Daoy (cell line): ENCODE data around the gene CDIPT. TPM values are rescaled to one million over a fixed set of nuclear protein-coding genes. Genes with fewer than 3 reads are reported as not detected.
"Not testable (repeated sequence)": the region's sequence is repeated elsewhere in the genome, so short reads cannot be mapped to it uniquely, and the experiment has no call there.

Experiments used
- DNase-seq: peaks from one replicate; pipeline ENCODE4 v3.0.0-alpha.2; 2015; ENCODE audit warnings: low read depth
- total RNA-seq: library from RNA; depleted of rRNA; stranded (reverse); fragments of >200 nt; shearing (Covaris generic); gene quantifications from 2 replicates; pipeline ENCODE4 v1.2.3, GENCODE V29; 2014

CDIPT gene
- total RNA-seq, 1 experiment from 2014 or later, result 33.5 TPM

GRCh38 chr16:29858149-29858849 lies 4.7 kb downstream of the CDIPT start:
- DNase-seq, result no peak

- peak; percentile 17 for DNase-seq
Observed at GRCh38 chr16:29857133-29857760, 5.8 kb downstream of the CDIPT start.

- no peak for DNase-seq
Observed at GRCh38 chr16:29854520-29855100, 8.4 kb downstream of the CDIPT start.

GRCh38 chr16:29852654-29853053 lies 10.4 kb downstream of the CDIPT start:
- no peak for DNase-seq

DNA sequence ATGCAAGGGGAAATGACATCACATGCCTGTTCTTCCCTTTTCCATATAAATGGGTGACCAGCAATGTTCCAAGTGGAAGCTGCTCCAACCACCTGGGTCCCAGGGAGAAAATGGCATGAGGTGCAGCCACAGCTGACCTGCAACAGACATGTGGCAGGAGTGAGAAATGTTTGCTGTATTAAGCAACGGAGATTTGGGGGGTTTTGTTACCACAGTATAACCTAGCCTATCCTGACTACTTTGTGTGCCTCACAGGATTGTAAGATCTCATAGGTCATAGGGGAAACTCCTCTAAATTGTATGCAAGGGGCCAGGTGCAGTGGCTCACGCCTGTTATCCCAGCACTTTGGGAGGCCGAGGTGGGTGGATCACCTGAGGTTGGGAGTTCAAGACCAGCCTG lies 12.0 kb downstream of the CDIPT start:
- DNase-seq, result no peak

DNA sequence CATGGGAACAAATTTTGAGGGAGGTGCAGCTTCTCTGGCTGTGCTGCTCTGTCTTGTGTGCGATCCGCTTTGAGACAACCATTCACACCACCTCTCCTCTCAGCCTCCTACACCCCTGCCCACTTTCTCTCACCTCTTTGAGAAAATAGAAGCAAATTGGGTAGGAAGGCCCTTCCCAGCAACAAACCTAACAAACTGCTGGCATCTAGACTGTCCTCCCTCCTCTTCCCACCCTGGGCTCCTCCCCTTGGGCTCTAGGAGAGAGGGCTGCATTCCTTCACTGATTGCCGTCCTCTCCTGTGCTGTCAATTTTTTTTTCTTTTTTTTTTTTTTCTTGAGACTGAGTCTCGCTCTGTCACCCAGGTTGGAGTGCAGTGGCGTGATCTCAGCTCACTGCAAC lies 13.5 kb downstream of the CDIPT start:
- DNase-seq, result no peak

- DNase-seq, result peak; percentile 71
Observed at GRCh38 chr16:29848420-29849297, 14.4 kb downstream of the CDIPT start.

- DNase-seq, result no peak
Observed at GRCh38 chr16:29845656-29846055, 17.4 kb downstream of the CDIPT start.

DNA sequence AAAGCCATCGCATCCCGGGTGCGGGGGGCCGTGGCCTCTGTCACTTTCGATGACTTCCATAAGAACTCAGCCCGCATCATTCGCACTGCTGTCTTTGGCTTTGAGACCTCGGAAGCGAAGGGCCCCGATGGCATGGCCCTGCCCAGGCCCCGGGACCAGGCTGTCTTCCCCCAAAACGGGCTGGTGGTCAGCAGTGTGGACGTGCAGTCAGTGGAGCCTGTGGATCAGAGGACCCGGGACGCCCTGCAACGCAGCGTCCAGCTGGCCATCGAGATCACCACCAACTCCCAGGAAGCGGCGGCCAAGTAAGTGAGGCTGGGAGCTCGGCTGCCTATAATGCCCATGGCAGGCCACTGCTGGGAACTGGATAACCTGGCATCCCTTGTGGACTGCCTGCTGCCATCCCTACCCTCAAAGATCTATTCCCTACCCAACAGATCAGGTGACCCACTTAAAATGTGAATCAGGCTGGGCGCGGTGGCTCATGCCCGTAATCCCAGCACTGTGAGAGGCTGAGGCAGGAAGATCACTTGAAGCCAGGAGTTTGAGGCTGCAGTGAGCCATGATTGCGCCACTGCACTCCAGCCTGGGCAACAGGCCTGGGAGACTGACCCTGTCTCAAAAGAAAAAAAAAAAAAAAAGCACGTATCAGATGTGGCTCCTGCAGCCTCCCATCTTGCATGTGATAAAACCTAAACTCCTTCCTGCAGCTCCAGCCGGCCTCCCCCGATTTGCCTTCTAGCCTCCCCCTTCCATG lies 18.3 kb downstream of the CDIPT start:
- no peak for DNase-seq

DNA sequence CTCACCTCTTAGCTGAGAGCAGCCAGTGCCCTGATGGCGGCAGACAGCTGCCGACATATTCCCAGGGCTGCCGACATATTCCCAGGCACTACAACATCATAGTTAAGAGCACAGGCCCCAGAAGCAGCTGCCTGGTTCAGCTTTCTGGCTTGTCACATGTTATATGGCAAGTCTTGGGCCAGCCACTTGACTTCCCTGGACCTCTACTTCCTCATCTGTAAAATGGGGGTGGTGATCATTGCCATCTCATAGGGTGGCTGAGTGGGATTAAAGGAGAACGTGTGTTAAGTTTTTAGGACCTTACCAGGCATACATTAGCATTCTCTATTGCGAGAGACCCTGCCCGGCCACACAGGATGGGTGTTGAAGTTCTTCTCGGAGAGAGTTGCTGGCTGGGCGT lies 19.1 kb downstream of the CDIPT start:
- DNase-seq, result no peak

GRCh38 chr16:29842732-29843346 lies 20.2 kb downstream of the CDIPT start:
- DNase-seq, result no peak

DNA sequence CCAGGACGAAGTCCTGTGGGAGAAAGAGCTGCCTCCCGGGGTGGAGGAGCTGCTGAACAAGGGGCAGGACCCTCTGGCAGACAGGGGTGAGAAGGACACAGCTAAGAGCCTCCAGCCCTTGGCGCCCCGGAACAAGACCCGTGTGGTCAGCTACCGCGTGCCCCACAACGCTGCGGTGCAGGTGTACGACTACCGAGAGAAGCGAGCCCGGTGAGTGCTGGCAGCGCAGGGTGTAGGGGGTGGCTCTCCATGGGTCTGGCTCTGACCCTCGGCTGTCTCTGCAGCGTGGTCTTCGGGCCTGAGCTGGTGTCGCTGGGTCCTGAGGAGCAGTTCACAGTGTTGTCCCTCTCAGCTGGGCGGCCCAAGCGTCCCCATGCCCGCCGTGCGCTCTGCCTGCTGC lies 21.4 kb downstream of the CDIPT start:
- DNase-seq, result no peak

DNA sequence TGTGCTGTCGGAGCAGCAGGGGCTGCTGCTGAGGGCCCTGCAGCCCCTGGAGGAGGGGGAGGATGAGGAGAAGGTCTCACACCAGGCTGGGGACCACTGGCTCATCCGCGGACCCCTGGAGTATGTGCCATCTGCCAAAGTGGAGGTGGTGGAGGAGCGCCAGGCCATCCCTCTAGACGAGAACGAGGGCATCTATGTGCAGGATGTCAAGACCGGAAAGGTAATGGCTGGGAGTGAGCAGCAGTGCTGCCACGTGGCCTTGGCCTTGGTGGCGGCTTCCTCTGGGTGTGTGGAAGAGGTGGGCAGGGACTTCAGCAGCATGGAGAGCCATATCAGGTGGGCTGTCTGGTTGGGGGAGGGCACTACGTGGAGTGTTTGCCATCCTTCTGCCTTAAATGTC lies 22.8 kb downstream of the CDIPT start:
- no peak for DNase-seq

GRCh38 chr16:29839822-29840221 lies 23.2 kb downstream of the CDIPT start:
- no peak for DNase-seq

GRCh38 chr16:29837841-29838240 lies 25.2 kb downstream of the CDIPT start:
- DNase-seq, result no peak

DNA sequence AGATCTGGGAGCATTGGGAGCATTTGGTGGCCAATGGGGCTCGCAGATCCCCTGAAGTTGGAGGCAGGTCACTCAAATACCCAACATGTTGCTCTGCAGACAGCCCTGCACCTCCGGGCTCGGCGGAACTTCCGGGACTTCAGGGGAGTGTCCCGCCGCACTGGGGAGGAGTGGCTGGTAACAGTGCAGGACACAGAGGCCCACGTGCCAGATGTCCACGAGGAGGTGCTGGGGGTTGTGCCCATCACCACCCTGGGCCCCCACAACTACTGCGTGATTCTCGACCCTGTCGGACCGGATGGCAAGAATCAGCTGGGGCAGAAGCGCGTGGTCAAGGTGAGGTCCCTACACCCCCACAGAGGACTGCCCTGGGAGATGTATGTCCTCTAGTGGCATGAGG lies 26.4 kb downstream of the CDIPT start:
- no peak for DNase-seq

DNA sequence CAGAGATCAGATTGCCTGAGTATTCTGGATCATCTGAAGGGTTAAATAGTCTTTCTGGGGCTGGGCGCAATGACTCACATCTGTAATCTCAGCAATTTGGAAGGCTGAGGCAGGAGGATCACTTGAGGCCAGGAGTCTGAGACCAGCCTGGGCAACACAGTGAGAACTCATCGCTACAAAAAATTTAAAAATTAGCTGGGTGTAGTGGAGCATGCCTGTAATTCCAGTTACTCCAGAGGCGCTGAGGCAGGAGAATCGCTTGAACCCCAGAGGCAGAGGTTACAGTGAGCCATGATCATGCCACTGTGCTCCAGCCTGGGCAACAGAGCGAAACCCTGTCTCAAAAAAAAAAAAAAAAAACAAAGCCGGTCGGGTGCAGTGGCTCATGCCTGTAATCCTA lies 27.1 kb downstream of the CDIPT start:
- DNase-seq, result no peak

- DNase-seq, result no peak
Observed at GRCh38 chr16:29834079-29834478, 28.9 kb downstream of the CDIPT start.

- not testable (repeated sequence) for DNase-seq
Observed at GRCh38 chr16:29833219-29833618, 29.8 kb downstream of the CDIPT start.

GRCh38 chr16:29831490-29831889 lies 31.5 kb downstream of the CDIPT start:
- DNase-seq, result no peak

GRCh38 chr16:29830774-29831173 lies 32.3 kb downstream of the CDIPT start:
- no peak for DNase-seq
